GM12878 (cell line): Measurements from ENCODE around the gene NRG2. TPM values are rescaled to one million over a fixed set of nuclear protein-coding genes. Genes with fewer than 3 reads are reported as not detected.

ENCODE experiments used
- ATAC-seq: fragments of 200-7000 bp; cut with Tn5 transposase; 3 replicates; pipeline ENCODE4 v1.9.1; 2020; ENCODE audit warnings: mild to moderate bottlenecking, moderate library complexity
- BruUV-seq: library from RNA; stranded (reverse); fragments of 400-500 nt; replicated peaks from 2 replicates; lab custom pipeline; 2021; lab: Mats Ljungman, UMichigan
- CTCF ChIA-PET: fragments of 300-600 bp; sonication (Branson Sonifier 250); formaldehyde crosslinking; extraction: SDS; loops from one replicate; lab custom pipeline; 2021; ENCODE audit warnings: inconsistent platforms; lab: Yijun Ruan, JAX
- POLR2A ChIA-PET: fragments of 350-600 bp; formaldehyde crosslinking; extraction: SDS; loops from one replicate; lab custom pipeline; 2021; ENCODE audit warnings: inconsistent platforms; lab: Charles Lee
- RAD21 ChIA-PET: fragments of 300-600 bp; sonication (Branson Sonifier 250); formaldehyde crosslinking; loops from one replicate; lab custom pipeline; 2023; ENCODE audit warnings: antibody characterized with exemption; ENCODE audit not compliant: unreplicated experiment; lab: Charles Lee
- SMC1A ChIA-PET: fragments of 300-600 bp; sonication (Branson Sonifier 250); formaldehyde crosslinking; loops from one replicate; lab custom pipeline; 2023; ENCODE audit not compliant: unreplicated experiment, uncharacterized antibody; lab: Charles Lee
- DNase-seq: peaks from one replicate; pipeline ENCODE4 v3.0.0-alpha.2; 2011; ENCODE audit warnings: low read depth, low spot score
- FAIRE-seq: peaks from 3 replicates; lab custom pipeline; 2011; peaks lifted over from hg19 to GRCh38; lab: Jason Lieb, UNC
- H2AFZ ChIP-seq: 2 replicates; pipeline ENCODE4 v1.6.0; 2011; ENCODE audit warnings: low read depth, low read length, control low read depth; ENCODE audit not compliant: control insufficient read depth
- H3K27ac ChIP-seq: 2 replicates; pipeline ENCODE4 v1.5.1; 2011; ENCODE audit warnings: control low read depth; ENCODE audit not compliant: control insufficient read depth, insufficient read depth
- H3K27me3 ChIP-seq, 2 experiments: replicated peaks in 1 of 2; 2 replicates each; pipeline versions ENCODE4 v1.6.0 to v1.6.1; 2011; ENCODE audit warnings: low read length in 1 of 2; ENCODE audit not compliant: control insufficient read depth in 2 of 2, insufficient read depth in 2 of 2
- H3K36me3 ChIP-seq, 2 experiments: 2 replicates each; pipeline ENCODE4 v1.5.1; 2011; ENCODE audit warnings: low read length in 1 of 2; ENCODE audit not compliant: control insufficient read depth in 2 of 2, insufficient read depth in 2 of 2
- H3K4me1 ChIP-seq: 2 replicates; pipeline ENCODE4 v1.6.1; 2011; ENCODE audit warnings: mild to moderate bottlenecking, low read length, moderate library complexity, mixed read lengths; ENCODE audit not compliant: control insufficient read depth, insufficient read depth
- H3K4me2 ChIP-seq: 2 replicates; pipeline ENCODE4 v1.6.0; 2011; ENCODE audit warnings: control low read depth; ENCODE audit not compliant: control insufficient read depth, insufficient read depth
- H3K4me3 ChIP-seq: fragments of 200-600 bp; sonication (generic); 2 replicates; pipeline ENCODE4 v1.5.1; 2016
- H3K79me2 ChIP-seq: 2 replicates; pipeline ENCODE4 v1.6.0; 2011; ENCODE audit warnings: low read length; ENCODE audit not compliant: control insufficient read depth, insufficient read depth
- H3K9ac ChIP-seq: 2 replicates; pipeline ENCODE4 v1.8.0; 2011; ENCODE audit warnings: low read length, control low read depth, mixed read lengths; ENCODE audit not compliant: control insufficient read depth, insufficient read depth
- H3K9me3 ChIP-seq: replicated peaks from 3 replicates; pipeline ENCODE4 v1.5.1; 2011; ENCODE audit warnings: mild to moderate bottlenecking, low read length; ENCODE audit not compliant: control insufficient read depth, insufficient read depth
- H4K20me1 ChIP-seq: 2 replicates; pipeline ENCODE4 v1.6.0; 2011; ENCODE audit not compliant: control insufficient read depth, insufficient read depth
- MTA3 ChIP-seq: IDR thresholded peaks from 2 replicates; pipeline ENCODE4 v1.6.1; 2012; ENCODE audit warnings: low read length, inconsistent platforms, borderline replicate concordance
- NR2F1 ChIP-seq: fragments of 450-650 bp; conservative IDR thresholded peaks from 2 replicates; pipeline ENCODE4 v1.6.1; 2017; ENCODE audit warnings: mild to moderate bottlenecking
- POLR2AphosphoS2 ChIP-seq: IDR thresholded peaks from 2 replicates; pipeline ENCODE4 v1.6.1; 2011; ENCODE audit warnings: low read depth, mild to moderate bottlenecking, low read length, improper control_type of control experiment, moderate library complexity
- SREBF1 ChIP-seq: IDR thresholded peaks from 2 replicates; pipeline ENCODE4 v1.6.1; 2012; ENCODE audit warnings: mild to moderate bottlenecking, low read length
- SUPT20H ChIP-seq: IDR thresholded peaks from 2 replicates; pipeline ENCODE4 v1.6.1; 2011; ENCODE audit warnings: low read depth, mild to moderate bottlenecking, low read length, moderate library complexity, borderline replicate concordance; ENCODE audit not compliant: control insufficient read depth
- YBX1 ChIP-seq: fragments of 450-650 bp; IDR thresholded peaks from 2 replicates; pipeline ENCODE4 v1.6.1; 2016; ENCODE audit warnings: antibody characterized with exemption
- WGBS: methylation state at CpG from one replicate; pipeline ENCODE4 v1.1.6; 2016; ENCODE audit warnings: low lambda C conversion rate; ENCODE audit not compliant: insufficient replicate concordance, insufficient coverage; ENCODE audit errors: missing lambda C conversion rate; 5-methylcytosine and 5-hydroxymethylcytosine counted together
- in situ Hi-C: fragments of 300-500 bp; cut with MboI; formaldehyde crosslinking; loops from 9 replicates; pipeline ENCODE4 v1.14.3; 2018; ENCODE audit warnings: mixed read lengths
- intact Hi-C: fragments of 100-400 bp; cut with micrococcal nuclease; formaldehyde crosslinking; loops from one replicate; pipeline ENCODE4 v1.14.2; 2022; ENCODE audit not compliant: unreplicated experiment
- polyA plus RNA-seq, 11 experiments: library from polyadenylated mRNA; depleted of rRNA in 4 of 11; unstranded in 6 of 11; stranded (reverse) in 5 of 11; fragments of >200 nt; fragmentation: Nextera tagmentation in 4 of 11; fragmentation: Illumina TruSeq in 1 of 11; extraction: Ambion mirVana in 4 of 11; extraction: Trizol in 1 of 11; gene quantifications; 1 replicate in 1 of 11; 2 replicates in 10 of 11; pipeline versions ENCODE4 v1.2.1 to v1.2.3, GENCODE V29; 2011 to 2016; ENCODE audit warnings: inconsistent platforms in 2 of 11, missing spikeins in 2 of 11, low read depth in 1 of 11
- total RNA-seq, 4 experiments: library from RNA; depleted of rRNA in 3 of 4; stranded (reverse); fragments of >200 nt in 3 of 4; fragmentation: Illumina TruSeq in 1 of 4; extraction: Trizol in 1 of 4; gene quantifications; 2 replicates each; pipeline versions ENCODE4 v1.2.1 to v1.2.3, GENCODE V29; 2013 to 2021
- TF ChIP-seq, protein P1 (sequence below): IDR thresholded peaks from 2 replicates; pipeline ENCODE4 v1.6.1; 2012; ENCODE audit warnings: low read length, inconsistent platforms
- TF ChIP-seq, protein P2 (sequence below): fragments of 150-350 bp; IDR thresholded peaks from 2 replicates; pipeline ENCODE4 v1.6.1; 2016; ENCODE audit warnings: low read depth, low read length

NRG2 gene
- total and polyA plus RNA-seq, 10 of the 15 experiments (the other 5 are each of a cell fraction or from before 2014, with no cell fraction given), result 0.10 to 21.7 (median 9.6) TPM

DNA sequence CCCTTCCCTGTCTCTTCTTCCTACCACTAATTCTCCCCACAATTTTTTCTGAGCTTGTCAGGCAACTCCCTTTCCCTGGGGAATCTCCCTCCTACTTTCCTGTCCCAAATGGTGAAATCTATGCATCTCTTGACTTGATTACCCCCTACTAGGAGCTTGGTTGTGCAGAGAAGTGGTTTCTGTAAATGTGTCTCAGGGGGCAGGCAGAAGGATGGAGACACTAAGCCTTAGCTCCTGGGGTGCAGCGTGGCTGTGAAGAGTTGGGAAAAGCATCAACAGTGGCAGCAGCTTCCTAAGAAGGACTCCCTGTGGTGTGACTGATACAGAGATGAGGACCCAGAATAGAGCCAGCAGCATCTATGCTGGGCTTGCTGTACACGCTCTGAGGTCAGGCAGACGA, 62.3 kb downstream of the NRG2 start:
- Histone ChIP-seq H3K9ac (no peak overlapping the region), H3K27ac (no peak overlapping the region), H3K79me2 (no peaks in the 10 kb centered on the region; the same call in 1 of the 2 replicates), H3K9me3 (no peaks in the 10 kb centered on the region), H3K27me3 (no peaks in the 10 kb centered on the region)
- ChIA-PET CTCF (interaction anchor here (0.8 to 9.0 kb wide), 3 partner anchors 10 to 118 kb away, joined by 3 to 107 read pairs (median 4); no protein-coding TSS in a partner anchor), SMC1A (interaction anchor here (0.6 to 4.4 kb wide), 7 partner anchors 11 to 194 kb away, joined by 3 to 42 read pairs (median 3); no protein-coding TSS in a partner anchor), RAD21 (interaction anchor here (1.0 to 3.3 kb wide), 4 partner anchors 10 to 193 kb away, joined by 3 to 25 read pairs (median 4); no protein-coding TSS in a partner anchor)
- no TSS peak for BruUV-seq
- DNase-seq (no peak), ATAC-seq (0 out of 3 replicates have a peak, but pooled peaks have one; percentile 13)
- in situ Hi-C loops, result no loop called here
- 56% methylated on average over 3 of the region's 3 CpGs for WGBS
- TF ChIP-seq, protein P1, sequence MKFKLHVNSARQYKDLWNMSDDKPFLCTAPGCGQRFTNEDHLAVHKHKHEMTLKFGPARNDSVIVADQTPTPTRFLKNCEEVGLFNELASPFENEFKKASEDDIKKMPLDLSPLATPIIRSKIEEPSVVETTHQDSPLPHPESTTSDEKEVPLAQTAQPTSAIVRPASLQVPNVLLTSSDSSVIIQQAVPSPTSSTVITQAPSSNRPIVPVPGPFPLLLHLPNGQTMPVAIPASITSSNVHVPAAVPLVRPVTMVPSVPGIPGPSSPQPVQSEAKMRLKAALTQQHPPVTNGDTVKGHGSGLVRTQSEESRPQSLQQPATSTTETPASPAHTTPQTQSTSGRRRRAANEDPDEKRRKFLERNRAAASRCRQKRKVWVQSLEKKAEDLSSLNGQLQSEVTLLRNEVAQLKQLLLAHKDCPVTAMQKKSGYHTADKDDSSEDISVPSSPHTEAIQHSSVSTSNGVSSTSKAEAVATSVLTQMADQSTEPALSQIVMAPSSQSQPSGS, result no peak
- TF ChIP-seq, protein P2, sequence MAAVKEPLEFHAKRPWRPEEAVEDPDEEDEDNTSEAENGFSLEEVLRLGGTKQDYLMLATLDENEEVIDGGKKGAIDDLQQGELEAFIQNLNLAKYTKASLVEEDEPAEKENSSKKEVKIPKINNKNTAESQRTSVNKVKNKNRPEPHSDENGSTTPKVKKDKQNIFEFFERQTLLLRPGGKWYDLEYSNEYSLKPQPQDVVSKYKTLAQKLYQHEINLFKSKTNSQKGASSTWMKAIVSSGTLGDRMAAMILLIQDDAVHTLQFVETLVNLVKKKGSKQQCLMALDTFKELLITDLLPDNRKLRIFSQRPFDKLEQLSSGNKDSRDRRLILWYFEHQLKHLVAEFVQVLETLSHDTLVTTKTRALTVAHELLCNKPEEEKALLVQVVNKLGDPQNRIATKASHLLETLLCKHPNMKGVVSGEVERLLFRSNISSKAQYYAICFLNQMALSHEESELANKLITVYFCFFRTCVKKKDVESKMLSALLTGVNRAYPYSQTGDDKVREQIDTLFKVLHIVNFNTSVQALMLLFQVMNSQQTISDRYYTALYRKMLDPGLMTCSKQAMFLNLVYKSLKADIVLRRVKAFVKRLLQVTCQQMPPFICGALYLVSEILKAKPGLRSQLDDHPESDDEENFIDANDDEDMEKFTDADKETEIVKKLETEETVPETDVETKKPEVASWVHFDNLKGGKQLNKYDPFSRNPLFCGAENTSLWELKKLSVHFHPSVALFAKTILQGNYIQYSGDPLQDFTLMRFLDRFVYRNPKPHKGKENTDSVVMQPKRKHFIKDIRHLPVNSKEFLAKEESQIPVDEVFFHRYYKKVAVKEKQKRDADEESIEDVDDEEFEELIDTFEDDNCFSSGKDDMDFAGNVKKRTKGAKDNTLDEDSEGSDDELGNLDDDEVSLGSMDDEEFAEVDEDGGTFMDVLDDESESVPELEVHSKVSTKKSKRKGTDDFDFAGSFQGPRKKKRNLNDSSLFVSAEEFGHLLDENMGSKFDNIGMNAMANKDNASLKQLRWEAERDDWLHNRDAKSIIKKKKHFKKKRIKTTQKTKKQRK, result no peak
- TF ChIP-seq SREBF1 (no peak), YBX1 (no peak), NR2F1 (no peak), SUPT20H (no peak), MTA3 (no peak), POLR2AphosphoS2 (no peak)
- TF ChIP-seq, all 136 proteins: peak for 0
- FAIRE-seq, result no peak
- POLR2A ChIA-PET, result interaction anchor here (0.6 to 1.1 kb wide), 3 partner anchors 10 to 61 kb away, joined by 3 to 4 read pairs (median 3); no protein-coding TSS in a partner anchor
- Histone ChIP-seq H2AFZ (no peak overlapping the region), H4K20me1 (no peaks in the 10 kb centered on the region), H3K4me2 (no peak overlapping the region), H3K36me3 (peaks cover 0 to 2% of the 10 kb centered on the region in 2 experiments; a peak in 2 of 4 replicates), H3K4me3 (no peak overlapping the region), H3K4me1 (peaks cover 8% of the 10 kb centered on the region)
- intact Hi-C loops, result no loop called here
